K562 (cell line): Measurements from ENCODE around the gene PPP2R3C. TPM values are rescaled to one million over a fixed set of nuclear protein-coding genes. Genes with fewer than 3 reads are reported as not detected.

Source experiments
- CCNT2 ChIP-seq: IDR thresholded peaks from 2 replicates; pipeline ENCODE4 v1.6.1; 2011; ENCODE audit warnings: borderline replicate concordance, low read depth, mild to moderate bottlenecking, moderate library complexity, mixed read lengths, low read length; ENCODE audit not compliant: insufficient read length; ENCODE audit errors: extremely low read depth
- E2F3 ChIP-seq: fragments of 250-450 bp; sonication (Bioruptor Pico); IDR thresholded peaks from 2 replicates; pipeline ENCODE4 v1.4.0; 2020; ENCODE audit warnings: mild to moderate bottlenecking
- EHMT2 ChIP-seq: fragments of 450-650 bp; IDR thresholded peaks from 2 replicates; pipeline ENCODE4 v1.6.1; 2018; ENCODE audit warnings: antibody characterized with exemption
- ETV5 ChIP-seq: sonication (generic); formaldehyde crosslinking; IDR thresholded peaks from 2 replicates; pipeline ENCODE4 v1.4.0; 2020; ENCODE audit warnings: low read depth, mild to moderate bottlenecking, missing genetic modification reagents
- L3MBTL2 ChIP-seq: fragments of 450-650 bp; IDR thresholded peaks from 2 replicates; pipeline ENCODE4 v1.6.1; 2016; ENCODE audit warnings: mild to moderate bottlenecking, moderate library complexity
- MCM3 ChIP-seq: fragments of 450-650 bp; IDR thresholded peaks from 2 replicates; pipeline ENCODE4 v1.6.1; 2016
- MNT ChIP-seq, 2 experiments: fragments of 450-650 bp; conservative IDR thresholded peaks; 2 replicates each; pipeline ENCODE4 v1.6.1; 2017; ENCODE audit warnings: mild to moderate bottlenecking in 2 of 2, moderate library complexity in 2 of 2
- NCOA1 ChIP-seq: fragments of 450-650 bp; IDR thresholded peaks from 2 replicates; pipeline ENCODE4 v1.6.1; 2016; ENCODE audit warnings: low read depth
- POLR2AphosphoS5 ChIP-seq: IDR thresholded peaks from 2 replicates; pipeline ENCODE4 v1.6.1; 2011; ENCODE audit warnings: mild to moderate bottlenecking, low read depth, low read length, moderate library complexity; ENCODE audit not compliant: control insufficient read depth, insufficient read depth
- SAFB2 ChIP-seq: fragments of 200-400 bp; formaldehyde crosslinking; IDR thresholded peaks from 2 replicates; pipeline ENCODE4 v1.6.1; 2018; ENCODE audit warnings: borderline replicate concordance, low read length, low read depth, moderate library complexity; ENCODE audit not compliant: severe bottlenecking
- ZNF146 ChIP-seq: IDR thresholded peaks from one replicate; pipeline ENCODE4 v1.6.1; 2018; ENCODE audit warnings: missing compliant biosample characterization; ENCODE audit not compliant: unreplicated experiment
- ZNF347 ChIP-seq: fragments of 450-650 bp; formaldehyde crosslinking; IDR thresholded peaks from 2 replicates; pipeline ENCODE4 v1.4.0; 2020; ENCODE audit warnings: low read depth, mild to moderate bottlenecking, moderate library complexity
- ZNF592 ChIP-seq: fragments of 450-650 bp; IDR thresholded peaks from 2 replicates; pipeline ENCODE4 v1.6.1; 2017; ENCODE audit warnings: antibody characterized with exemption, mild to moderate bottlenecking
- polyA plus RNA-seq, 8 experiments: library from polyadenylated mRNA; depleted of rRNA in 4 of 8; stranded (reverse) in 5 of 8; unstranded in 3 of 8; fragments of >200 nt; fragmentation: Nextera tagmentation in 2 of 8; fragmentation: Illumina TruSeq in 1 of 8; extraction: Ambion mirVana in 2 of 8; extraction: Trizol in 1 of 8; gene quantifications; 2 replicates each; pipeline versions ENCODE4 v1.2.1 to v1.2.3, GENCODE V29; 2011 to 2014; ENCODE audit warnings: inconsistent platforms in 1 of 8, missing spikeins in 1 of 8
- total RNA-seq, 7 experiments: library from RNA; depleted of rRNA in 6 of 7; stranded (reverse); fragments of >200 nt in 6 of 7; fragmentation: Illumina TruSeq in 2 of 7; extraction: Trizol in 2 of 7; gene quantifications; 2 replicates each; pipeline versions ENCODE4 v1.2.1 to v1.2.3, GENCODE V29; 2011 to 2021; ENCODE audit warnings: low replicate concordance in 1 of 7
- TF ChIP-seq, protein P1 (sequence below): fragments of 250-450 bp; sonication (Bioruptor Pico); IDR thresholded peaks from 2 replicates; pipeline ENCODE4 v1.5.0; 2020; ENCODE audit warnings: mild to moderate bottlenecking, borderline replicate concordance
- TF ChIP-seq, protein P2 (sequence below): sonication (generic); formaldehyde crosslinking; IDR thresholded peaks from 2 replicates; pipeline ENCODE4 v1.8.0; 2022; ENCODE audit warnings: mild to moderate bottlenecking, low read depth, missing genetic modification reagents
- TF ChIP-seq, protein P3 (sequence below): fragments of 250-450 bp; sonication (Bioruptor Pico); IDR thresholded peaks from 2 replicates; pipeline ENCODE4 v1.4.0; 2020; ENCODE audit warnings: mild to moderate bottlenecking

Gene PPP2R3C
- total and polyA plus RNA-seq, 9 of the 15 experiments (the other 6 are each of a cell fraction or from before 2014, with no cell fraction given) = 14.7 to 43.3 (median 22.7) TPM

DNA sequence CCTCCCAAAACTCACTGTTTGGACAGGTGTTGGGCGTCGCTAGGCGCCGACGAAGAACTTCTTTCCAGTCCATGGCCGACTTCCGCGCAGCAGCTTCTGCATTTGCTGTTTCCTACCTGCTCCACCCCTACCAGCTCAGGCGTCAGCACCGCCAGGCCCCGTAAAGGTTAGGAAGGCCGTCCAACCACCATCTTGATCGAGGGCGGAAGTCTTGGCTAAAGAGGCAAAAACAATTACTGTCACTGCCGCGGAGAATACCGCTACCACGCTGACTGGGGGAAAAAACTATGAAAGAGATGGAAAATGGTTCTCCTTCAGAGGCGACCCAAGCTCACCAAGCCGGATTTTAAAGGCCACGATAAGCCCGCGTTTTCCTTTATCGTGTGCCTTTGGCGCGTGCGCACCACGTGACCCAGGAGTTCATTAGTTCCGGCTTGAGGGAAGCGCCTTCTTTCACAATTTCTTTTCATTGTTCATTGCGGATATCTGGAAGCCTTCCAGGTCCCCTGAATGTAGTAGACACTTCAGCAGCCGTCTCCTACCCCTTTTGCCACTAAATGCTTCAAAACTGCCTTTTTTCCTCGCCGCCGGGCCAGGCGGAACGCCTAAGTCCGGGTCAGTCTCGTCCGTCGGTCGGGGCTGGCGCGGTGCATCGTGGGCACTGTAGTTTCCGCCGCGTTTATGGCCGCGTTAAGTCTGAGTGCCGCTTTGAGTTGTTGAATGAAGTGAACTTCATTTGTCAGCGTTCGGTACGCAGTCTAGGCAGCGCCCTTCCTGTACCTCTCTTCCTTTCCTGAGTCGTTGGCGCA is at the start of gene PPP2R3C, which contains the start of gene PRORP (continued):
- TF ChIP-seq ETV5 = peak; percentile 85
- TF ChIP-seq E2F3 (CRISPR knock-in tag) = peak; percentile 83; the same call in 1 of the 2 replicates
- peak; percentile 95 for TF ChIP-seq MNT (conservative IDR thresholded peaks at IDR 0.05)
- TF ChIP-seq ZNF592 = peak; percentile 73; the same call in 1 of the 2 replicates
- peak; percentile 22 for TF ChIP-seq CCNT2
- no peak for TF ChIP-seq ZNF347
- peak; percentile 48; the same call in 1 of the 2 replicates for TF ChIP-seq POLR2AphosphoS5
- peak; percentile 96 for TF ChIP-seq L3MBTL2
- TF ChIP-seq, protein P1, sequence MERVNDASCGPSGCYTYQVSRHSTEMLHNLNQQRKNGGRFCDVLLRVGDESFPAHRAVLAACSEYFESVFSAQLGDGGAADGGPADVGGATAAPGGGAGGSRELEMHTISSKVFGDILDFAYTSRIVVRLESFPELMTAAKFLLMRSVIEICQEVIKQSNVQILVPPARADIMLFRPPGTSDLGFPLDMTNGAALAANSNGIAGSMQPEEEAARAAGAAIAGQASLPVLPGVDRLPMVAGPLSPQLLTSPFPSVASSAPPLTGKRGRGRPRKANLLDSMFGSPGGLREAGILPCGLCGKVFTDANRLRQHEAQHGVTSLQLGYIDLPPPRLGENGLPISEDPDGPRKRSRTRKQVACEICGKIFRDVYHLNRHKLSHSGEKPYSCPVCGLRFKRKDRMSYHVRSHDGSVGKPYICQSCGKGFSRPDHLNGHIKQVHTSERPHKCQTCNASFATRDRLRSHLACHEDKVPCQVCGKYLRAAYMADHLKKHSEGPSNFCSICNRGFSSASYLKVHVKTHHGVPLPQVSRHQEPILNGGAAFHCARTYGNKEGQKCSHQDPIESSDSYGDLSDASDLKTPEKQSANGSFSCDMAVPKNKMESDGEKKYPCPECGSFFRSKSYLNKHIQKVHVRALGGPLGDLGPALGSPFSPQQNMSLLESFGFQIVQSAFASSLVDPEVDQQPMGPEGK (CRISPR knock-in tag) = no peak
- TF ChIP-seq, protein P2, sequence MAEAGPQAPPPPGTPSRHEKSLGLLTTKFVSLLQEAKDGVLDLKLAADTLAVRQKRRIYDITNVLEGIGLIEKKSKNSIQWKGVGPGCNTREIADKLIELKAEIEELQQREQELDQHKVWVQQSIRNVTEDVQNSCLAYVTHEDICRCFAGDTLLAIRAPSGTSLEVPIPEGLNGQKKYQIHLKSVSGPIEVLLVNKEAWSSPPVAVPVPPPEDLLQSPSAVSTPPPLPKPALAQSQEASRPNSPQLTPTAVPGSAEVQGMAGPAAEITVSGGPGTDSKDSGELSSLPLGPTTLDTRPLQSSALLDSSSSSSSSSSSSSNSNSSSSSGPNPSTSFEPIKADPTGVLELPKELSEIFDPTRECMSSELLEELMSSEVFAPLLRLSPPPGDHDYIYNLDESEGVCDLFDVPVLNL = peak; percentile 80; the same call in 1 of the 2 replicates
- TF ChIP-seq EHMT2 = no peak
- no peak for TF ChIP-seq ZNF146 (CRISPR knock-in tag)
- TF ChIP-seq, protein P3, sequence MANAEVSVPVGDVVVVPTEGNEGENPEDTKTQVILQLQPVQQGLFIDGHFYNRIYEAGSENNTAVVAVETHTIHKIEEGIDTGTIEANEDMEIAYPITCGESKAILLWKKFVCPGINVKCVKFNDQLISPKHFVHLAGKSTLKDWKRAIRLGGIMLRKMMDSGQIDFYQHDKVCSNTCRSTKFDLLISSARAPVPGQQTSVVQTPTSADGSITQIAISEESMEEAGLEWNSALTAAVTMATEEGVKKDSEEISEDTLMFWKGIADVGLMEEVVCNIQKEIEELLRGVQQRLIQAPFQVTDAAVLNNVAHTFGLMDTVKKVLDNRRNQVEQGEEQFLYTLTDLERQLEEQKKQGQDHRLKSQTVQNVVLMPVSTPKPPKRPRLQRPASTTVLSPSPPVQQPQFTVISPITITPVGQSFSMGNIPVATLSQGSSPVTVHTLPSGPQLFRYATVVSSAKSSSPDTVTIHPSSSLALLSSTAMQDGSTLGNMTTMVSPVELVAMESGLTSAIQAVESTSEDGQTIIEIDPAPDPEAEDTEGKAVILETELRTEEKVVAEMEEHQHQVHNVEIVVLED (CRISPR knock-in tag) = peak; percentile 67
- no peak for TF ChIP-seq MCM3
- TF ChIP-seq SAFB2 = no peak
- peak; percentile 93 for TF ChIP-seq NCOA1
